ENCODE data around the gene DNAH1.

- TF ChIP-seq CTCF (IDR thresholded peaks at IDR 0.05; ENCODE audit: insufficient read depth, low read length, poor library complexity, severe bottlenecking) (no peak), EZH2phosphoT487 (conservative IDR thresholded peaks at IDR 0.05; ENCODE audit: low read length) (no peak)
Observed at GRCh38 chr3:52407779-52408178, 91.7 kb downstream of the DNAH1 start.

All from SU-DHL-6 (cell line).